PC-3 (cell line): ENCODE data around the gene LRRFIP1. TPM values are rescaled to one million over a fixed set of nuclear protein-coding genes. Genes with fewer than 3 reads are reported as not detected.

Experiments
- ATAC-seq: fragments of 200-7000 bp; cut with Tn5 transposase; 2 replicates; pipeline ENCODE4 v1.9.1; 2020; ENCODE audit warnings: mild to moderate bottlenecking, moderate library complexity
- BruUV-seq: library from RNA; stranded (reverse); fragments of 400-500 nt; replicated peaks from 2 replicates; lab custom pipeline; 2021; lab: Mats Ljungman, UMichigan
- CTCF ChIA-PET: fragments of 300-600 bp; sonication (Branson Sonifier 250); formaldehyde crosslinking; loops from one replicate; lab custom pipeline; 2022; ENCODE audit warnings: antibody characterized with exemption; lab: Charles Lee
- POLR2A ChIA-PET: fragments of 300-600 bp; sonication (Branson Sonifier 250); formaldehyde crosslinking; loops from one replicate; lab custom pipeline; 2022; ENCODE audit warnings: antibody characterized with exemption; ENCODE audit not compliant: unreplicated experiment; lab: Charles Lee
- DNase-seq: peaks from one replicate; pipeline ENCODE4 v3.0.0-alpha.2; 2015
- H2AFZ ChIP-seq: fragments of 300-600 bp; sonication (generic); 2 replicates; pipeline ENCODE4 v1.6.0; 2016; ENCODE audit warnings: antibody characterized with exemption, low read length
- H3F3A ChIP-seq: fragments of 300-600 bp; sonication (generic); one replicate; pipeline ENCODE4 v1.6.0; 2017; ENCODE audit warnings: antibody characterized with exemption, low read length, control low read depth, mild to moderate bottlenecking; ENCODE audit not compliant: unreplicated experiment
- H3K27ac ChIP-seq: fragments of 300-600 bp; sonication (generic); 2 replicates; pipeline ENCODE4 v1.5.1; 2016; ENCODE audit warnings: mild to moderate bottlenecking, low read length
- H3K27me3 ChIP-seq: fragments of 300-600 bp; sonication (generic); 2 replicates; pipeline ENCODE4 v1.6.1; 2016; ENCODE audit warnings: low read length, mixed read lengths
- H3K36me3 ChIP-seq: fragments of 300-600 bp; sonication (generic); 2 replicates; pipeline ENCODE4 v1.6.1; 2016; ENCODE audit warnings: low read depth, mixed run types, low read length, mixed read lengths
- H3K4me1 ChIP-seq: fragments of 300-600 bp; sonication (generic); 2 replicates; pipeline ENCODE4 v1.5.1; 2016; ENCODE audit warnings: low read length; ENCODE audit not compliant: insufficient read depth
- H3K4me2 ChIP-seq: fragments of 300-600 bp; sonication (generic); 2 replicates; pipeline ENCODE4 v1.6.0; 2016; ENCODE audit warnings: low read length
- H3K4me3 ChIP-seq: fragments of 300-600 bp; sonication (generic); 2 replicates; pipeline ENCODE4 v1.5.1; 2016; ENCODE audit warnings: mild to moderate bottlenecking, low read length, mixed read lengths
- H3K79me2 ChIP-seq: fragments of 300-600 bp; sonication (generic); 2 replicates; pipeline ENCODE4 v1.6.1; 2017; ENCODE audit warnings: low read length, mixed read lengths
- H3K9ac ChIP-seq: fragments of 300-600 bp; sonication (generic); 2 replicates; pipeline ENCODE4 v1.6.0; 2016; ENCODE audit warnings: mild to moderate bottlenecking, low read length
- H3K9me2 ChIP-seq: fragments of 300-600 bp; sonication (generic); replicated peaks from 2 replicates; pipeline ENCODE4 v1.6.1; 2016; ENCODE audit warnings: mixed run types, low read length, mixed read lengths
- H3K9me3 ChIP-seq: fragments of 300-600 bp; sonication (generic); 2 replicates; pipeline ENCODE4 v1.6.1; 2016; ENCODE audit warnings: low read length, mixed read lengths
- H4K20me1 ChIP-seq: fragments of 300-600 bp; sonication (generic); 2 replicates; pipeline ENCODE4 v1.6.1; 2016; ENCODE audit warnings: low read length, mixed read lengths
- CTCF ChIP-seq: fragments of 300-600 bp; sonication (generic); conservative IDR thresholded peaks from 2 replicates; pipeline ENCODE4 v1.5.1; 2017; ENCODE audit warnings: antibody characterized with exemption, low read depth, mild to moderate bottlenecking, low read length
- EZH2 ChIP-seq: fragments of 300-600 bp; sonication (generic); IDR thresholded peaks from one replicate; pipeline ENCODE4 v1.6.1; 2017; ENCODE audit warnings: antibody characterized with exemption, mild to moderate bottlenecking, low read length; ENCODE audit not compliant: unreplicated experiment
- EZH2phosphoT487 ChIP-seq: fragments of 300-600 bp; sonication (generic); IDR thresholded peaks from 2 replicates; pipeline ENCODE4 v1.6.1; 2018; ENCODE audit warnings: mild to moderate bottlenecking, antibody characterized with exemption, low read length, borderline replicate concordance
- intact Hi-C: fragments of 100-400 bp; cut with micrococcal nuclease; formaldehyde crosslinking; loops from 2 replicates; pipeline ENCODE4 v1.9.0; 2023
- total RNA-seq: library from RNA; depleted of rRNA; stranded (reverse); fragments of >200 nt; gene quantifications from 2 replicates; pipeline ENCODE4 v1.2.3, GENCODE V29; 2014

Gene LRRFIP1
- total RNA-seq, 1 experiment from 2014 or later, result 87.8 TPM

GRCh38 chr2:237706257-237706656, 78.9 kb downstream of the LRRFIP1 start:
- no TSS peak for BruUV-seq
- no peak overlapping the region for H3K9ac ChIP-seq
- ATAC-seq (no peak), DNase-seq (no peak)
- no peaks in the 10 kb centered on the region for H3F3A ChIP-seq
- H3K4me2 ChIP-seq, result no peak overlapping the region
- no peaks in the 10 kb centered on the region for H3K27me3 ChIP-seq
- H3K4me1 ChIP-seq, result peaks cover 23% of the 10 kb centered on the region
- no peaks in the 10 kb centered on the region for H3K9me3 ChIP-seq
- ChIA-PET CTCF (no interaction called here), POLR2A (no interaction called here)
- no peak overlapping the region for H3K27ac ChIP-seq
- peaks cover 64% of the 10 kb centered on the region for H4K20me1 ChIP-seq
- intact Hi-C loops, result no loop called here
- H3K79me2 ChIP-seq, result peaks cover 87% of the 10 kb centered on the region
- no peaks in the 10 kb centered on the region for H3K9me2 ChIP-seq
- no peak for TF ChIP-seq CTCF
- TF ChIP-seq EZH2phosphoT487, result no peak
- TF ChIP-seq EZH2, result no peak
- peaks cover 15% of the 10 kb centered on the region for H3K36me3 ChIP-seq
- no peak overlapping the region for H3K4me3 ChIP-seq
- no peak overlapping the region for H2AFZ ChIP-seq

- peaks cover 19% of the 10 kb centered on the region for H3K4me1 ChIP-seq
- H4K20me1 ChIP-seq, result peaks cover 46% of the 10 kb centered on the region
- no peaks in the 10 kb centered on the region for H3K27me3 ChIP-seq
- no peak overlapping the region for H3K27ac ChIP-seq
- H3F3A ChIP-seq, result no peaks in the 10 kb centered on the region
- H3K79me2 ChIP-seq, result peaks cover 87% of the 10 kb centered on the region
- ATAC-seq, result no peak
- no peak overlapping the region for H2AFZ ChIP-seq
- DNase-seq, result no peak
- H3K9ac ChIP-seq, result no peak overlapping the region
- H3K9me3 ChIP-seq, result no peaks in the 10 kb centered on the region
- no peaks in the 10 kb centered on the region for H3K9me2 ChIP-seq
- H3K4me2 ChIP-seq, result no peak overlapping the region
- ChIA-PET POLR2A (interaction anchor here (0.6 kb wide), 1 partner anchor 116 kb away, joined by 10 read pairs; no protein-coding TSS in a partner anchor), CTCF (no interaction called here)
- TF ChIP-seq CTCF (no peak), EZH2phosphoT487 (no peak), EZH2 (no peak)
- H3K4me3 ChIP-seq, result no peak overlapping the region
- intact Hi-C loops, result no loop called here
- peaks cover 15% of the 10 kb centered on the region for H3K36me3 ChIP-seq
- BruUV-seq, result no TSS peak
Measured at GRCh38 chr2:237708065-237708398, 80.6 kb downstream of the LRRFIP1 start.

- DNase-seq, result no peak
- Histone ChIP-seq H3K9me3 (no peaks in the 10 kb centered on the region), H3K4me1 (peaks cover 15% of the 10 kb centered on the region), H3K27ac (no peak overlapping the region), H4K20me1 (peaks cover 42% of the 10 kb centered on the region), H3F3A (no peaks in the 10 kb centered on the region), H3K79me2 (peaks cover 87% of the 10 kb centered on the region), H3K9ac (no peak overlapping the region), H3K36me3 (peaks cover 15% of the 10 kb centered on the region), H3K27me3 (no peaks in the 10 kb centered on the region), H3K4me3 (no peak overlapping the region), H2AFZ (no peak overlapping the region), H3K4me2 (no peak overlapping the region), H3K9me2 (no peaks in the 10 kb centered on the region)
- ChIA-PET CTCF (no interaction called here), POLR2A (no interaction called here)
- no TSS peak for BruUV-seq
- ATAC-seq, result no peak
- TF ChIP-seq CTCF (no peak), EZH2 (no peak), EZH2phosphoT487 (no peak)
- intact Hi-C loops, result no loop called here
Measured at GRCh38 chr2:237708491-237708890, 81.1 kb downstream of the LRRFIP1 start.
